OCI-LY3 (cell line): ENCODE results near the gene OPCML.

Experiments
- CTCF ChIP-seq: fragments of 200-600, 300-600 bp; sonication (generic); IDR thresholded peaks from 2 replicates; pipeline ENCODE4 v1.5.1; 2014; ENCODE audit warnings: antibody characterized with exemption, low read length, low read depth
- EZH2phosphoT487 ChIP-seq: fragments of 200-600 bp; shearing (Covaris generic); IDR thresholded peaks from 2 replicates; pipeline ENCODE4 v1.6.1; 2018; ENCODE audit warnings: antibody characterized with exemption, mixed run types, low read depth

- TF ChIP-seq CTCF (no peak), EZH2phosphoT487 (no peak)
These were observed 861.2 kb downstream of the OPCML start for GRCh38 chr11:132670921-132671675.
